Activated T-cell treated with anti-CD3 and anti-CD28 coated beads for 1 hour (primary cell): ENCODE results near the gene TEDC2.
A peak's percentile ranks its signal among the peaks of the same experiment; 100 is the strongest.
"Not testable (repeated sequence)": the region's sequence is repeated elsewhere in the genome, so short reads cannot be mapped to it uniquely, and the experiment has no call there.

Experiments used
- DNase-seq: peaks from one replicate; pipeline ENCODE4 v3.0.0-alpha.2; 2020; ENCODE audit warnings: low read depth

The TEDC2 gene

DNA sequence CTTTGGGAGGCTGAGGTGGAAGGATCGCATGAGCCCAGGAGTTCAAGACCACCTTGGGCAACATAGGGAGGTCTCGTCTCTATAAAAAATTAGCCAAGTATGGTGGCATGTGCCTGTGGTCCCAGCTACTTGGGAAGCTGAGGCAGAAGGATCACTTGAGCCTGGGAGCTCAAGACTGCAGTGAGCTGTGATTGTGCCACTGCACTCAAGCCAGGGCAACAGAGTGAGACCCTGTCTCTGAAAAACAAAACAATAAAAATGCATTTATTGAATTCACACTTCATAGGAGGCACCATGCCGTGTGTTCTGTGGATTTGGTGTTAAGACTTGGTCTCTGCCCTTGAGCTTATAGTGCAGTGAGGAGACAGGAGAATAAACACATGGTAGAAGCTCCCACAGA is 17.4 kb downstream of the TEDC2 start:
- DNase-seq, result no peak

DNA sequence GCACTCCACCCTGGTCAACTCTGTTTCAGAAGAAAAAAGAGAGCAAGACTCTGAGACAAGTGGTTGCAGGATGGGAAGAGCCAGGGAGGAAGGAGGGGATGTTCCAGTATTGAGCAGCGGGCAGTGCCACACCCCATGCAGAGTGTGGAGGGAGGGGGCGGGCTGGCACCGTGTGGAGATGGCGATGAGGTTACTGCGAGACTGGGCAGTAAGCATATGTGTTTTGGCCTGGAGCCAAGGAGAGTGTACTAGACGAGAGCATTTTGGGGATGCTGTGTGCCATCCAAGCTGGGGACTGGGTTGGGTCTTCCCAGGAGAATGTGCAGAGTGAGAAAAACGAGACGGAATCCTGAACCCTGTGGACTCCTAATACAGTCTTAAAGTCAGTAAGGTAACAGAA is 18.4 kb downstream of the TEDC2 start:
- no peak for DNase-seq

DNA sequence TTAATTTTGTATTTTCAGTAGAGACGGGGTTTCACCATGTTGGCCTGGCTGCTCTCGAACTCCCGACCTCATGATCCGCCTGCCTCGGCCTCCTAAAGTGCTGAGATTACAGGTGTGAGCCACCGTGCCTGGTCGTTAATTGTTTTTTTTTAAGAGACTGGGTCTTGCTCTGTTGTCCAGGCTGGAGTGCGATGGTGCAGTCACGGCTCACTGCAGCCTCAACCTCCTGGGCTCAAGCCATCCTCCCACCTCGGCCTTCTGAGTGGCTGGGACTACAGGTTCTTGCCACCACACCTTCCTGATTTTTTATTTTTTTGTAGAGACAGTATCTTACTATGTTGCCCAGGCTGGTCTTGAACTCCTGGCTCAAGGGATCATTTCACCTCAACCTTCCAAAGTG is 20.1 kb downstream of the TEDC2 start:
- not testable (repeated sequence) for DNase-seq

DNA sequence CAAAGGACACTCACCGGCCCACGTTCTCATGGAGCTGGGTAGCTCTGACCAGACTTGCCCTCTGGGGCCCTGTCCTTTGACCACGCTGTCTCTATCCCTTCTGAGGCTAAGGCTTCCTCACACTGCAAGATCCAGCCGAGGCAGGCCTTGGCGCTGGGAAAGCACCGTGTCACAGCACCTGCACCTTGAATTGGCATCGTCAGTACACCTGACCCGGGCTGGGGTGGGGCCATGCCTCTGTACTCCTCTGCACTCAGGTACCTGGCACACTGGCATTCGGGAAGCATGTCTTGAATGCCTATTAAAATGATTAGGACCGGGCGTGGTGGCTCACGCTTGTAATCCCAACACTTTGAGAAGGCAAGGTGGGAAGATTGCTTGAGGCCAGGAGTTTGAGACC is 21.0 kb downstream of the TEDC2 start:
- DNase-seq, result no peak

DNA sequence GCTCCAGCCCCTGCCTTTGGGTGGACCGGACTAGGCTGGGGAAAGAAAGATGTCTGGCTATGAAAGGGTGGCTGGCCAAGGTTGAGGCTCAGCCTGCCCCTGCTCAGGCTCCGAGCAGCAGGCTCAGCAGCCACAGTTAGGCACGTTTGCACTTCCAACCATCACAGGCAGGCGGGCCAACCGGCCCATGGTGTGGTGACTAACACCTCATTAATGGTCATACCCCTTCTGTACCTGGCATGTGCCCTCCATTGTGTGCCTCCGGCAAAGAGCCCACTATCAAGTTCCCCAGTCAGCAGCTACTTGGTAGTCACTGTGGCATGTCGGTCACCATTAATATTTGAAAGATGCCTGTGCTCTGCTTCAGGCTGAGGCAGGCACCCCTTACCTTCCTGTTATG is 21.8 kb downstream of the TEDC2 start:
- DNase-seq, result no peak

DNA sequence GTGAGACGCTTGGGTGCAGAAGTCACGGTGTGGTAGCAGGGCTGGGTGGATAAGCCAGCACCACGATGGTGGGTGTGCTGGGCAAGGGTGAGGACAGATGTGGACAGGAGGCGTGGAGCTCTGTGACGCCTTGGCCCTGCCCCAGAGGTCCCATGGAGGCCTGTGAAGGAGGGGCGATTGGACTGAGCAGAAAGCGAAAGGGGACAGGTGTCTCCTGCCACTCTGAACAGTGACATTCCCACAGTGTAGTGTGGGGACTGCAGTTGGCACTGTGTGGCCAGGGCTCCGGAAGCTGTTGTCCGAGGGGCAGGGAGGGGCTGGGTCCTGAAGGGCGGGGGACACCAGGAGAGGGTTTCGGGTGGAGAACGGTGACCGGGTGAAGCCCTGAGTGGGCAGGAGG is 22.3 kb downstream of the TEDC2 start:
- no peak for DNase-seq

DNA sequence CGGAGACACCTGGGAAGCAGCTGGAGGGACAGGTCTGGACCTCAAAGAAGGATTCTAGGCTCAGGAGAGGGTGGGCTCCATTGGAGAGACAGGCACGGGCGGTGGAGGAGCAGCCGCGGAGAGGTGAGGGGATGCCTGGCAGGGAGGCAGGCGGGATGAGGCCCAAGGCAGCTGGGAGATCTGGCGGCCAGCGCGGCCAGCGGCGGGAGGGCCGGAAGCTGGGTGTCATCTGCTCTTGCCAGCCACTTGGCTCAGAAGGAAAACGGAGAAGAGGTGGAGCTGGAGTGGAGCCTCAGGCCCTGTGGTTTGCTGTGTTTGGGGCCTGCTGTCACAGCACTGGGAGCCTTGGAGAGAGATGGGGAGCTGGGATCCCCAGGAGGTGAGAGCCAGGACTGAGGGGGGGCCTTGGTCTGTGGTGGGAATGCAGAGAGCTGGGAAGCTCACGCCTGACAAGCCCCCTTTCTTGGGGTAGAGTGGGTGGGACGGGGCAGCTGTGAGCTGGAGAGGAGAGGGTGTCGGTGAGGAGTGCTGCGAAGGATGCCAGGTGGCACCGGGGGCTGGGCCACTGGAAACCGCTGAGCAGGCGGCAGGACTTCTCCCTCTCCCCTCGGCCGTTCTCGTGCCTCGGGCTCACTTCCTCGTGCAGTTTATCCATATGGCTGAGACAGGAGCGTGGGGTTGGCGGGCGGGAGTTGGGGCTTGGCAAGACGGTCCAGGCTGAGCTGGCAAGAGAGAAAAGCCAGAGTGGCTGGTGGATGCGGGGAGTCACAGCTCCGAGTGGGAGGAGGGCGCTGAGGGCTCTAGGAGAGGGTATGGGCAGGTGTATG is 23.0 kb downstream of the TEDC2 start:
- DNase-seq, result no peak

DNA sequence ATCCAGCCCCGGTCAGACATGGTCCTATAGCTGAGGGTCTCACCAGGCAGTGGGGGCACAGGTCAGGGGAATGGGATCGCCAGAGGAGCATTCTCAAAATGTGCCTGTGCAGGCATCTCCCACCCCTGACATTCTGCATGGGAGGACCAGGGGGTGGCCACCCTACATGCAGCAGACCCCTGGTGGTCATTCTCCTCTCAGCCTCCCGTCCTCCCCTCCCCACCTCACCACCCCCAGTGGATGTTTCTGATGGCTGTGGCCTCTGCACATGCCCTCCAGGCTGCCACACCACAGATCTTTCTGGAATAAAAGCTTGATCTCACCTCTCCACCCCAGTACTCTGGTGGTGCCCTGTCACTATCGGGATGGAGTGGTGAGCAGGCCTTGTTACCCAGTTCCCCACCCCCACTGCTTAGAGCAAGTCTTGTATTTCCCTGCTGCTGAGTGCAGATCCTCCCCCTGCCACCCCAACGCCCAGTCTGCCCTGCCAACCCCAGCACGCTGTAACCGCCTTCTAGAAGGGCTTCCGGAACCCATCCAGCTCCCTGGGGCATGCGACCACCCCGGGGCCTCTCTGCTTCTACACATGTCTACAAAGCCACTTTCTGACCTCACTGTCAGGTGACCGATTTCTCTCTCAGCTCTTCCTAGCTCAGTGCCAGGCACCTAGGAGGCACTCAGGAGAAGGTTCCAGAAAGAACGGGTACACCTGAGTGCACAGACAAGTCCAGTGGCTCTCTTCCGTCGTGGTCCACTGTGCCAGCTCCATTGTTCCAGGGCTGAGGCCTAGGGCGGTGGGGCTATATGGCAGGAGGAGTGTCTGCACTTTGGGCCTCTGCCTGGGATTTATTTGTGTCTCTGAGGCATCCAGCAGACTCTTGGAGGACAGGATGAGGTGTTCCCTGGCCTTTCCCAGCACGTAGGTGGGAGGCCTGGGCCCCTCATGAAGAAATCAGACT is 24.3 kb downstream of the TEDC2 start:
- no peak for DNase-seq

DNA sequence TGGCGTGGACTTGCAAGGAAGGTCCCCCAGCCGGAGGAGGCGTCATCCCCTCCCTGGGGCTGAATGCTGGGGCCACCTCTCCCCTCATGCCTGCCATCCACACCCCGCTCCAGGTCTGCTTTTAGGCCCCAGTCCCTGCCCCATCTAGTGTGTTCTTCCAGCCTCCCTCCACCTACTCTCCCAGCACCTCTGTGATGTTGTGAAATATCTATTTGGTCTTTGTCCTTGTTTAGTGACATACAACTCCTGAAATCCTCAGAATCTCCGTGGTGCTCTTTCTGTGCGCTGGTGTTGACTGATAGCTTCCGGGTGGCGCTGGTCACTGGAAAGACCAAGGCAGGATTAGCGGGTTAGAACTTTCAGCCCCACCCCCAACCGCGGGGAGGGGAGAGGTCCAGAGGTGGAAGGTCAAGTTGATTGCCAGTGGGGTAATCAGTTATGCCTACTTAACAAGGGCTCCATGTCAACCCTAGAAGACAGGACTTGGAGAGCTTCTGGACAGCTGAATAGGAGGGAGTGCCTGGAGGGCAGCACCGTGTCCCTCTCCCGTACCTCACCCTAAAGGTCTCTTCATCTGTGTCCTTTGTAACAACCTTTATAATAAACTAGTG is 25.1 kb downstream of the TEDC2 start:
- DNase-seq, result no peak

DNA sequence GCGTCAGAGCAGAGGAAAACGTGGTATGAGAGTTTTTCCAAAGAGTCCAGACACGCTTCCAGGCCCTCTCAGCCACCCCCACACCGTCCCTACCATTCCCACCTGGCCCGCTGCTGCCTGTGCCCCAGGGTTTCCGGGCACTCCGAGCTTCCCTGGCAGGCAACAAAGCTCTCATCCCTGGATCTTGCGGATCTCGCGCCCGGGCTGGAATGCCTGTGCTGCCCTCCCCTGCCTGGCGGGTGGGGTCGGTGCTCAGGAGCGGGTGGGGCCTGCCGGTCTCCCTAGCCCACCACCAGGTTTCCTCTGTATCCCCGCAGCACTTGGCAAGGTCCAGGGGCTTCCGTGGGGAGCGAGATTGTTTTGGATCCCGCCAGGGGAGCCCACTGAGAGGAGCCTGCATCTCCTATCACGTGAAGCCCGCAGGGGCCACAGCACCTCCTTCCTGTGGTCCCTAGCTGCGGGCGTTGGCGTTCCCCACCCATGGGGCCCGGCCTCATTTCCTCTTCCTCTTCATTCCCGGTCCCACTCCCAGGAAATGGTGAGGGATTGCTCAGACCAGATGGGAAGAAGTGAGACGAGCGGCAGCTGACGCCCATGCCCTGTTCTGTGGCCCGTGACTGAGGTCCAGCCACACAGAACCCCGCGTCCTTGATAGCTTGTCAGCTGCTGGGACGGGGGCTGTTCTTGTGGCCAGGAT is 26.1 kb downstream of the TEDC2 start:
- no peak for DNase-seq

DNA sequence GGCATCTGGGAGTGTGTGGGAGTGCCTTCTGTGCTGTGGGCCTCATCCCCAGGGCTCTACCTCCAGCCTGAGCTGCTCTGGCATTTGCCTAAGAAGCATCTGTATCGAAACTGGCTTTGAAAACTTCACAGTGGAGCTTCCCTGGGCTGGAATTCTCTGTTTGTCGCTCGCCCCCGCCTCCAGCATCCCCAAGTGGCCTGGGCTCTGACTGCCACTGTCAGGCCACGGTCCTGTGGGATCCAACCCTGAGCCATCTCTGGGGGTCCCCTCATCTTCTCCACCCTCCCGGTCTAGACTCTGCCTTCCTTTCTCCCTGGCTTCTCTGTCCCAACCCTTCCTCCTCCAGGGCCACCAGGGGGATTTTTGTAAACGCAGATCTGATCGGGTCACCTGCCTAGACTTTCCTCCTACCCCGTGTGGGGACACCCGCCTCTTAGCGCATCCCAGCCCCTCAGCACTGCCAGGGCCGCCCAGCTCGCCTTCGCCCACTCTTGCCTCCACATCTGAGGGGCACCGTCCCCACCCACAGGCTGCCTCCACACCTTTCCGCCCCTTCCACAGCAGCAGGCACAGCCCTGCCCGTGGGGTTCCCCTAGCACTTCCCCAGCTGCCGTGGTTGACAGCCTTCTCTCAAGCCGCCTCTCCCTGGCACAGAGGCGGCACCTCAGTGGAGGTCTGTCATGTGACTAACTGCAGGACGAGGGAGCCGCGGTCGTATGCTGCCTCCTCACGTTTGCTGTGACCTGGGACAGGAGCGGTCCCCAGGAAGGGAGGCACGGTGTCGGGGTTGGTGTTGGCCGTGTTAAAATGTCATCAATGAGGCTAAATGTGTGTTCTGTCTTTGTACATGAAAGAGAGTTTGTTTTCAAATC is 27.0 kb downstream of the TEDC2 start:
- DNase-seq, result peak; percentile 69

DNA sequence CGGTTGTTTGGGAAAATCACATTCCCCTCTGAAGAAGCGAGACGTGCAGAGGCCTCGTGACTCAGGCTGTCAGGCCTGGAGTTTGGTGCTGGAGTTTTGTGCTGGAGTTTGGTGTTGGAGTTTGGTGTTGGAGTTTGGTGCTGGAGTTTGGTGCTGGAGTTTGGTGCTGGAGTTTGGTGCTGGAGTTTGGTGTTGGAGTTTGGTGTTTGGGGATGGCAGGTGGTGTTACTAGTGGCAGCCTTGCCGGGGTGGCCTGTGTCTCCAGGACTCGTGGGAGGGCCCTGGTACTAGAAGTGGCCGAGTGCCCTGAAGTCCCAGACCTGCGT is 27.6 kb downstream of the TEDC2 start:
- no peak for DNase-seq

DNA sequence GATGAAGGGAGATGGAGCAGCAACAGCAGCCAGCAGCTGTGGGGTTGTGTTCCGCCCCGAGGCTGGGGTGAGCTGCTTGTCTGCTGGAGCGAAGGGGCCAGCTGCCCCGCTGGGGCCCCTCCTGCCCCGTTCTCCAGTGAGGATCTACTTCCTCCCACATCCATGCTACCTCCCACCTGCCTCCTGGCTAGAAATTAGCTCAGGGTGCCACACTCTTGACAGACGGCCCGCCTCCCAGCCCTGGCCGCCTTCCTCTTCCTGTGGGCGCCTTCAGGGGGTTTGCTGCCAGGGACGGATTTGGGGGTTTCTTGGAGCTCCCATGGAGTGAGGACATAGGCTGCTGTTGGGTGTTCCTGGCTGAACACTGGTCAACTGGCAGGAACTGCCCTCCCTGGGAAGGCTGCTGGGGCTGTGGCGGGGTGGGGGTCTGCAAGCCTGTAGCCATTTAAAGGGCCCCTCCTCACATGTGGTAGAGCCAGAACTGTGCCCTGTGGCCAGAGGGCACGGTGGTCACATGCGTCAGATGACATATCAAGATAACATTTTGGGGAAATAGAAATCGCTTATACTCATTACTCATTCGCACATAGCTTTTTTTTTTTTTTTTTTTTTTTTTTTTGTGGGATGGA is 28.1 kb downstream of the TEDC2 start:
- no peak for DNase-seq

DNA sequence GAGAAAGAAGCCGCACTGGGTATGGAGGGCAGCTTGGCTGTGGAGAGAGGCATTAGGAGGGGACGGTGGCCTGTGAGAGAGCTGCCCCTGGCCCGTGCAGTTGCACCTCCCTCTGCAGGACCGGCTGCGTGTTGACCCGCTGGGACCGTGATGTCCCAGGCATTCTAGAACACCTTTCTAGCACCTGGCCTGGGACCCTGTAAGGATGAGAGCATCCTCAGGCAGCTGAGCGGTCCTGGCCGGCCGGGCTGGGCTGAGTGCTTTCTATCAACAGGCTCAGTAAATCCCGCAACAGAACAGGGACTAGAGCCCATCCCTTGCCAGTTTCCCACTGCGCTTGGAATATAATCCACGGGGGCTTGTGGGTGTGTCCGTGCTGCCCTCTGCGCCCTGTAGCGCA is 29.7 kb downstream of the TEDC2 start:
- DNase-seq, result no peak

DNA sequence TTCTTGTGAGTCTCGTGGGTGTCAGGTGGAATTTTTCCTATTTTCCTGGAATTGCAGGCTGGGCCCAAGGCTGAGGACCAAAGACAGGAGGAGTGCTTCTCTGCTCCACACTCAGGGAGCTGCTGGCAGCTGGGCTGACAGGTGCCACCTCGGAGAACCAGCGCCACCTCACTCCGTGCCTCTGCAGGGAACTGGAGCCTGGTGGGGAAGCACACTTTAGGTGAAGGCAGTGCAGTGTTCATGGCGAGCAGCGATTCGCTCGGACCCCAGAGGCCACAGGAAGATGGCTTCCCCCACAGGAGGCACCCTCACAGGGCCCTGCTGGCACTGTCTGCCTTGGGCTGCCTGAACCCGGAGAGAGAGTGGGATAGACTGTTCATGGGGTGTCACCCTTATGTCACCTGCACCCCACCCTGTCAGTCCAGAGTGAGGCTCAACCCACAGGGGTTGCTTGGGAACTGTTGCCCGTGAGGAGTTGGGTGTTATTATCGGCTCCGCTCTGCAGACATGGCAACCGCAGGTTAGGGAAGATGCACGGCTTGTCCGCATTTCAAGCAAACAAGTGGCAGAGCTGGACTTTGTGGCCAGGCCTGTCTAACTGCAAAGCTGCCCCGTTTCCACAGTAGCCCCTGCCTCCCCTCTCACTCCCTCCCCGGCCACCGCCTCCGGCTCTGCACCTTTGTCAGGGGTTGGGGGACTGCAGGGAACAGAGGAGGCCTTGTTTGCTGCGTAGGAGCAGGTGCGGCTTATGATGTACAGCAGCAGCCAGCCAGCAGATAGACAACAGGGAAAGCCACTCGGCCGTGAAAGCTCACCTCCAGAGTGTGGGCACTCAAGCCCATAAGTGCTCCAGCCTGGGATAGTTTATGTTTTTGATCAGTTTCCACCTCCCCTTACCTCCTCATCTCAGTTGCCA is 30.5 kb downstream of the TEDC2 start:
- DNase-seq, result no peak

DNA sequence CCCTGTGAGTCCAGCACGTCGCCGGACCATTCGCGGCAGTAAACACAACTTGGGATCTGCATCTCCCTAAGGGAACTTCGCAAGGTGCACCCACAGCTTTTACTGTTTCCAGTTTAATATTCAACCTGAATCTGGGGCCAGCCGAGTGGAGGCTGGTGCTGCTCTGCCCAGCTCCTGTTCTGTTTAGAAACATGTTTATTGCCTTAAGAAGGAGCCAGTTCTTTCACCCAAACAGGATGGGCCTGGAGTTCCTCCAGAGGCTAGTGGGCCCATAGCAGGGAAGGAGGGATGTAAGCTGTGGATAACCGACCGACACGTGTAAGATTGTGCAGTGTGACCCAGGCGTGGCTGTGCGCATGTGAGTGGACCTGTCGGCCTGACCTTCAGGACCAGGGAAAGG is 32.4 kb downstream of the TEDC2 start:
- DNase-seq, result no peak

DNA sequence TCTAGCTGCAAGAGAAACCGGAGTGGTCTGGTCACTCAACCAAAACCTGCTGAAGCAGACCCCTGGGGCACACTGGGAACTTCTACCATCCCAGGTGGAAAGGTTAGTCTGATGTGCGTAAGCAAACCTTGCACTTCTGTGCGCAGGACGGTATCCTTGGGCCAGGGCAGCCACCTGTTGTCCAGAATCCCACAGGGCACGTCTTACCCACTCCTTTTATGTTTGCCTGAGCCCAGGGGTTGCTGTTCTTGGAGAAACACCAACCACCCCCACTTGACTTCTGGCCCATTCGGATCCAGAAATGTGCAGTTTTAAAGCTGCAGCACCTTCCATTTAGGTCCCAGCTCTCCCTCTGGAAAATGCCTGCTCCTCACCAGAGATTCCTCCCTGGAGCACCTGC is 33.7 kb downstream of the TEDC2 start:
- no peak for DNase-seq

DNA sequence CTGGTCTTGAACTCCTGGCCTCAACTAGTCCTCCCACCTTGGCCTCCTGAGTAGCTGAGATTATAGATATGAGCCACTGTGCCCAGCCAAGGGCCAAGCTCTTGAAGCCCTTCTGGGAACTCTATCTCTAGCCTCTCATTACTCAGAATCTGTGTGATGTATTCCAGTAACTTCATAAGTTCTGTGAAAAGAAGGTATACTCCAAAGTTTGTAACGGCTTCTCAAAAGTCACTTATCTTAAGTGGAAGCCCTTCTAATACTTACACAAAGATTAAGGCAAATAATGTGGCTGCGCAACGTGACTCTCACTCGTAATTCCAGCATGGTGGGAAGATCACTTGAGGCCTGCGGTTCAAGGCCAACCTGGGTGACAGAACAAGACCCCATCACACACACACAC is 34.7 kb downstream of the TEDC2 start:
- no peak for DNase-seq

DNA sequence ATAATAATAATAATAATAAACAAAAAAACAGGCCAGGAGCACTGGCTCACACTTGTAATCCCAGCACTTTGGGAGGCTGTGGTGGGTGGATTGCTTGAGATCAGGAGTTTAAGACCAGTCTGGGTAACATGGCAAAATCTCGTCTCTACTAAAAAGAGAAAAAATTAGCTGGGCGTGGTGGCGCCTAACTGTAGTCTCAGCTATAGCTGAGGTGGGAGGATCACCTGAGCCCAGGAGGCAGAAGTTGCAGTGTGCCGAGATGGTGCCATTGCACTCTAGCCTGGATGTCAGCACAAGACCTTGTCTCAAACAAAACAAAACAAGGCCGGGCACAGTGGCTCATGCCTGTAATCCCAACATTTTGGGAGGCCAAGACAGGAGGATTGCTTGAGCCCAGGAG is 35.1 kb downstream of the TEDC2 start:
- no peak for DNase-seq
